ENCODE data around the gene F11.

DNA sequence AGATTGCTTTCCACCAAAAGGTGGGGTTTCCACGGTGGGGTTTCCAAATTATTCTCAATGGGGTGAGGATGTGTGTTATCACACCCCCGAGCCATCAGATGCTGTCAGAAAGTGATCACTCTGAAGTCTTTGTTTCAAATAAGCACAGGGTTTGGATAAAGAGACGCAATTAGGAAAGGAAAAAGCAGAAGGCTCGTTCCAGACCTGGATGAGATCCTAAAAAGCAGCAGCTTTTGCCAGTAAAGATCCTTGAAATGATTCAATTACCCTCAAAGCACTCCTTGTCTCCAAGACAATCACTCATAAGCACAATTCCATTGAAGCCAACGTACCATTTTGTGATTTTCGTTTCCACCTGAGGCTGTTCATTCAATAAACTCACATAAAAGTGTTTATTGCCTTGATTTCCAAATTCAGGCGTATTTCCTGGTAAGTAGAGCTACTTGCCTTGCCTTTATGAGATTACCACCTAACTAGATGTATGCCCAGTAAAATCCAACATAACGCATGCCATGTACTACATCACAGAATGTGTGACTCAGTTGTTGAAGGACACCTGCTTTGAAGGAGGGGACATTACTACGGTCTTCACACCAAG lies 5.2 kb downstream of the F11 start:
- TF ChIP-seq ISL1 (CRISPR knock-in tag; IDR thresholded peaks at IDR 0.05) = no peak
- TF ChIP-seq ARNTL (CRISPR knock-in tag; IDR thresholded peaks at IDR 0.05; ENCODE audit: borderline replicate concordance, low read depth) = no peak
- no peak for TF ChIP-seq CSDC2 (CRISPR knock-in tag; IDR thresholded peaks at IDR 0.05)
- TF ChIP-seq, protein P1, sequence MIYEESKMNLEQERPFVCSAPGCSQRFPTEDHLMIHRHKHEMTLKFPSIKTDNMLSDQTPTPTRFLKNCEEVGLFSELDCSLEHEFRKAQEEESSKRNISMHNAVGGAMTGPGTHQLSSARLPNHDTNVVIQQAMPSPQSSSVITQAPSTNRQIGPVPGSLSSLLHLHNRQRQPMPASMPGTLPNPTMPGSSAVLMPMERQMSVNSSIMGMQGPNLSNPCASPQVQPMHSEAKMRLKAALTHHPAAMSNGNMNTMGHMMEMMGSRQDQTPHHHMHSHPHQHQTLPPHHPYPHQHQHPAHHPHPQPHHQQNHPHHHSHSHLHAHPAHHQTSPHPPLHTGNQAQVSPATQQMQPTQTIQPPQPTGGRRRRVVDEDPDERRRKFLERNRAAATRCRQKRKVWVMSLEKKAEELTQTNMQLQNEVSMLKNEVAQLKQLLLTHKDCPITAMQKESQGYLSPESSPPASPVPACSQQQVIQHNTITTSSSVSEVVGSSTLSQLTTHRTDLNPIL (CRISPR knock-in tag; IDR thresholded peaks at IDR 0.05; ENCODE audit: low read depth) = no peak
- TF ChIP-seq, protein P2, sequence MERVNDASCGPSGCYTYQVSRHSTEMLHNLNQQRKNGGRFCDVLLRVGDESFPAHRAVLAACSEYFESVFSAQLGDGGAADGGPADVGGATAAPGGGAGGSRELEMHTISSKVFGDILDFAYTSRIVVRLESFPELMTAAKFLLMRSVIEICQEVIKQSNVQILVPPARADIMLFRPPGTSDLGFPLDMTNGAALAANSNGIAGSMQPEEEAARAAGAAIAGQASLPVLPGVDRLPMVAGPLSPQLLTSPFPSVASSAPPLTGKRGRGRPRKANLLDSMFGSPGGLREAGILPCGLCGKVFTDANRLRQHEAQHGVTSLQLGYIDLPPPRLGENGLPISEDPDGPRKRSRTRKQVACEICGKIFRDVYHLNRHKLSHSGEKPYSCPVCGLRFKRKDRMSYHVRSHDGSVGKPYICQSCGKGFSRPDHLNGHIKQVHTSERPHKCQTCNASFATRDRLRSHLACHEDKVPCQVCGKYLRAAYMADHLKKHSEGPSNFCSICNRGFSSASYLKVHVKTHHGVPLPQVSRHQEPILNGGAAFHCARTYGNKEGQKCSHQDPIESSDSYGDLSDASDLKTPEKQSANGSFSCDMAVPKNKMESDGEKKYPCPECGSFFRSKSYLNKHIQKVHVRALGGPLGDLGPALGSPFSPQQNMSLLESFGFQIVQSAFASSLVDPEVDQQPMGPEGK (CRISPR knock-in tag; IDR thresholded peaks at IDR 0.05; ENCODE audit: borderline replicate concordance) = no peak
- no peak for TF ChIP-seq ESRRG (CRISPR knock-in tag; IDR thresholded peaks at IDR 0.05)
- TF ChIP-seq, protein P3, sequence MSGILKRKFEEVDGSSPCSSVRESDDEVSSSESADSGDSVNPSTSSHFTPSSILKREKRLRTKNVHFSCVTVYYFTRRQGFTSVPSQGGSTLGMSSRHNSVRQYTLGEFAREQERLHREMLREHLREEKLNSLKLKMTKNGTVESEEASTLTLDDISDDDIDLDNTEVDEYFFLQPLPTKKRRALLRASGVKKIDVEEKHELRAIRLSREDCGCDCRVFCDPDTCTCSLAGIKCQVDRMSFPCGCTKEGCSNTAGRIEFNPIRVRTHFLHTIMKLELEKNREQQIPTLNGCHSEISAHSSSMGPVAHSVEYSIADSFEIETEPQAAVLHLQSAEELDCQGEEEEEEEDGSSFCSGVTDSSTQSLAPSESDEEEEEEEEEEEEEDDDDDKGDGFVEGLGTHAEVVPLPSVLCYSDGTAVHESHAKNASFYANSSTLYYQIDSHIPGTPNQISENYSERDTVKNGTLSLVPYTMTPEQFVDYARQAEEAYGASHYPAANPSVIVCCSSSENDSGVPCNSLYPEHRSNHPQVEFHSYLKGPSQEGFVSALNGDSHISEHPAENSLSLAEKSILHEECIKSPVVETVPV (CRISPR knock-in tag; IDR thresholded peaks at IDR 0.05) = no peak
- no peak for TF ChIP-seq ZC3H10 (CRISPR knock-in tag; IDR thresholded peaks at IDR 0.05)
- no peak for TF ChIP-seq ZNF70 (CRISPR knock-in tag; IDR thresholded peaks at IDR 0.05)
- TF ChIP-seq GLIS3 (CRISPR knock-in tag; IDR thresholded peaks at IDR 0.05) = no peak
- TF ChIP-seq, protein P4, sequence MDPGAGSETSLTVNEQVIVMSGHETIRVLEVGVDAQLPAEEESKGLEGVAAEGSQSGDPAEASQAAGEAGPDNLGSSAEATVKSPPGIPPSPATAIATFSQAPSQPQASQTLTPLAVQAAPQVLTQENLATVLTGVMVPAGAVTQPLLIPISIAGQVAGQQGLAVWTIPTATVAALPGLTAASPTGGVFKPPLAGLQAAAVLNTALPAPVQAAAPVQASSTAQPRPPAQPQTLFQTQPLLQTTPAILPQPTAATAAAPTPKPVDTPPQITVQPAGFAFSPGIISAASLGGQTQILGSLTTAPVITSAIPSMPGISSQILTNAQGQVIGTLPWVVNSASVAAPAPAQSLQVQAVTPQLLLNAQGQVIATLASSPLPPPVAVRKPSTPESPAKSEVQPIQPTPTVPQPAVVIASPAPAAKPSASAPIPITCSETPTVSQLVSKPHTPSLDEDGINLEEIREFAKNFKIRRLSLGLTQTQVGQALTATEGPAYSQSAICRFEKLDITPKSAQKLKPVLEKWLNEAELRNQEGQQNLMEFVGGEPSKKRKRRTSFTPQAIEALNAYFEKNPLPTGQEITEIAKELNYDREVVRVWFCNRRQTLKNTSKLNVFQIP (CRISPR knock-in tag; IDR thresholded peaks at IDR 0.05; ENCODE audit: borderline replicate concordance, low read depth) = no peak
